PFSK-1 (cell line): Measurements from ENCODE around the gene SLC29A2.

ENCODE experiments used
- FOXP2 ChIP-seq: optimal IDR thresholded peaks from 2 replicates; pipeline ENCODE3; 2011; ENCODE audit warnings: borderline replicate concordance, control low read depth, inconsistent platforms; ENCODE audit not compliant: insufficient read depth; ENCODE audit errors: extremely low read length, extremely low read depth
- POLR2AphosphoS5 ChIP-seq: IDR thresholded peaks from 2 replicates; pipeline ENCODE4 v1.6.1; 2012; ENCODE audit warnings: low read depth, mild to moderate bottlenecking, control low read depth, low read length, moderate library complexity
- REST ChIP-seq, 2 experiments: IDR thresholded peaks; 2 replicates each; pipeline versions ENCODE4 v1.6.1 to v1.8.0; 2011 to 2012; ENCODE audit warnings: low read depth in 2 of 2, low read length in 2 of 2, control low read depth in 1 of 2, inconsistent platforms in 1 of 2, mild to moderate bottlenecking in 1 of 2, moderate library complexity in 1 of 2; ENCODE audit not compliant: insufficient read depth in 1 of 2
- SIN3A ChIP-seq: IDR thresholded peaks from 2 replicates; pipeline ENCODE4 v1.6.1; 2012; ENCODE audit warnings: mild to moderate bottlenecking, low read length, moderate library complexity, borderline replicate concordance; ENCODE audit not compliant: insufficient read depth
- TAF1 ChIP-seq: IDR thresholded peaks from 2 replicates; pipeline ENCODE4 v1.6.1; 2012; ENCODE audit warnings: low read length, control low read depth, borderline replicate concordance; ENCODE audit not compliant: insufficient read depth

The SLC29A2 gene

GRCh38 chr11:66332371-66333219 is 39.0 kb downstream of the SLC29A2 start:
- TF ChIP-seq FOXP2, result no peak
- TF ChIP-seq REST (IDR thresholded peaks at IDR 0.05; ENCODE audit: insufficient read depth in 1 of 2, low read depth in 2 of 2, low read length in 2 of 2), result no peak
- no peak for TF ChIP-seq TAF1
- no peak for TF ChIP-seq POLR2AphosphoS5
- no peak for TF ChIP-seq SIN3A

GRCh38 chr11:66331542-66332370 is 39.8 kb downstream of the SLC29A2 start:
- no peak for TF ChIP-seq SIN3A

GRCh38 chr11:66330931-66331330 is 40.6 kb downstream of the SLC29A2 start:
- no peak for TF ChIP-seq FOXP2
- no peak for TF ChIP-seq POLR2AphosphoS5
- TF ChIP-seq TAF1, result no peak
- TF ChIP-seq REST (IDR thresholded peaks at IDR 0.05; ENCODE audit: insufficient read depth in 1 of 2, low read depth in 2 of 2, low read length in 2 of 2), result no peak
- TF ChIP-seq SIN3A, result no peak

GRCh38 chr11:66329165-66329673 is 42.3 kb downstream of the SLC29A2 start:
- TF ChIP-seq REST (IDR thresholded peaks at IDR 0.05; ENCODE audit: insufficient read depth in 1 of 2, low read depth in 2 of 2, low read length in 2 of 2) (no peak), FOXP2 (no peak)

GRCh38 chr11:66328302-66329144 is 43.0 kb downstream of the SLC29A2 start:
- no peak for TF ChIP-seq FOXP2
- TF ChIP-seq REST (IDR thresholded peaks at IDR 0.05; ENCODE audit: insufficient read depth in 1 of 2, low read depth in 2 of 2, low read length in 2 of 2), result no peak
- no peak for TF ChIP-seq TAF1
- no peak for TF ChIP-seq POLR2AphosphoS5
- TF ChIP-seq SIN3A, result no peak
